HG03064 (cell line): Measurements from ENCODE around the gene SUMF1.

Experiments
- ATAC-seq: cut with Tn5 transposase; IDR thresholded peaks from one replicate; pipeline ENCODE4 v1.9.1; 2021; ENCODE audit warnings: low read depth; ENCODE audit not compliant: unreplicated experiment

The SUMF1 gene

GRCh38 chr3:4418156-4418555 lies 48.9 kb downstream of the SUMF1 start:
- ATAC-seq: no peak

GRCh38 chr3:4417449-4417848 lies 49.6 kb downstream of the SUMF1 start:
- no peak for ATAC-seq

- no peak for ATAC-seq
Measured at GRCh38 chr3:4416961-4417360, 50.1 kb downstream of the SUMF1 start.

- no peak for ATAC-seq
Measured at GRCh38 chr3:4416427-4416945, 50.6 kb downstream of the SUMF1 start.

GRCh38 chr3:4413467-4413866 lies 53.6 kb downstream of the SUMF1 start:
- no peak for ATAC-seq

- no peak for ATAC-seq
Measured at GRCh38 chr3:4411833-4412232, 55.2 kb downstream of the SUMF1 start.

- no peak for ATAC-seq
Measured at GRCh38 chr3:4411236-4411635, 55.8 kb downstream of the SUMF1 start.

GRCh38 chr3:4410606-4411005 lies 56.5 kb downstream of the SUMF1 start:
- no peak for ATAC-seq

GRCh38 chr3:4409971-4410573 lies 57.0 kb downstream of the SUMF1 start:
- no peak for ATAC-seq

- ATAC-seq: no peak
Measured at GRCh38 chr3:4409415-4409814, 57.7 kb downstream of the SUMF1 start.

GRCh38 chr3:4408958-4409357 lies 58.1 kb downstream of the SUMF1 start:
- ATAC-seq: no peak

- no peak for ATAC-seq
Measured at GRCh38 chr3:4407941-4408340, 59.1 kb downstream of the SUMF1 start.

- ATAC-seq: peak; percentile 82
Measured at GRCh38 chr3:4406746-4407568, 60.1 kb downstream of the SUMF1 start.

GRCh38 chr3:4404881-4405280 lies 62.2 kb downstream of the SUMF1 start:
- ATAC-seq: no peak

GRCh38 chr3:4401441-4401840 lies 65.6 kb downstream of the SUMF1 start:
- ATAC-seq: no peak

- ATAC-seq: no peak
Measured at GRCh38 chr3:4399476-4399875, 67.6 kb downstream of the SUMF1 start.

- no peak for ATAC-seq
Measured at GRCh38 chr3:4398941-4399245, 68.2 kb downstream of the SUMF1 start.

GRCh38 chr3:4398120-4398940 lies 68.7 kb downstream of the SUMF1 start:
- ATAC-seq: no peak

GRCh38 chr3:4397466-4397865 lies 69.6 kb downstream of the SUMF1 start:
- no peak for ATAC-seq

- ATAC-seq: no peak
Measured at GRCh38 chr3:4396542-4396941, 70.5 kb downstream of the SUMF1 start.

GRCh38 chr3:4396006-4396405 lies 71.1 kb downstream of the SUMF1 start:
- ATAC-seq: no peak
